ENCODE results near the gene DVL2. TPM values are rescaled to one million over a fixed set of nuclear protein-coding genes. Genes with fewer than 3 reads are reported as not detected.
A peak's percentile ranks its signal among the peaks of the same experiment; 100 is the strongest.

Gene DVL2
- total RNA-seq, 1 experiment from 2014 or later, result 34.9 TPM

DNA sequence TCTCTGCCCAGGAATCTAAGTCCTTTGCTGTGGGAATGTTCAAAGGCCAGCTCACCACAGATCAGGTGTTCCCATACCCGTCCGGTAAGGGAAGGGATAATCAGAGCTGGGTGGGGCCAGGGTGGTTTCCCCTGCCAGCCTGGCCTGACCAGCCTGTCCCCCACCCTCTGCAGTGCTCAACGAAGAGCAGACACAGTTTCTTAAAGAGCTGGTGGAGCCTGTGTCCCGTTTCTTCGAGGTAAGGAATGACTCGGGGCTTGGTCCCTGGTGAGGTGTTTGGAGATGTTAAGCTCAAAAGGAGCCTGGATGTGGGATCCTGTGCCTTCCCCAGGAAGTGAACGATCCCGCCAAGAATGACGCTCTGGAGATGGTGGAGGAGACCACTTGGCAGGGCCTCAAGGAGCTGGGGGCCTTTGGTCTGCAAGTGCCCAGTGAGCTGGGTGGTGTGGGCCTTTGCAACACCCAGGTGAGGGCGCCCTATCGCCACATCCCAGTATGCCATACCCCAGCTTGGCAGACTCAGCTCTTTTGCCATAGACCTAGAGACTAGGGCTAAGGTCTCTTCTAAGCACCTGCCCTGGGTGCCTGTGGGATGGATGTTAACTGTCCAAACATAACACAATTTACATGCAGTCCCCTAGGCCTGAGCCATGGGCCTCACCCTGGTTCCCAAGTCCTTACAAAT, 13.6 kb downstream of the DVL2 start:
- BruUV-seq (replicated peaks), result no TSS peak
- Mint-ChIP-seq H3K4me1 (ENCODE audit: insufficient read depth, unreplicated experiment) (peaks cover 35% of the 10 kb centered on the region), H3K27ac (ENCODE audit: low read depth, unreplicated experiment) (peak overlapping the region; percentile 96), H3K9me3 (ENCODE audit: unreplicated experiment) (no peaks in the 10 kb centered on the region), H3K27me3 (ENCODE audit: insufficient read depth, unreplicated experiment) (no peaks in the 10 kb centered on the region), H3K4me3 (ENCODE audit: unreplicated experiment) (peak overlapping the region; percentile 86), H3K36me3 (ENCODE audit: insufficient read depth, unreplicated experiment) (peaks cover 58% of the 10 kb centered on the region)
- peak; percentile 70 for DNase-seq (ENCODE audit: unreplicated experiment)
- ChIA-PET CTCF (interaction anchor here (0.6 to 2.0 kb wide), 6 partner anchors 11 to 76 kb away, joined by 3 to 9 read pairs (median 4); partner anchors contain the start of genes DVL2, PHF23 and SLC2A4), POLR2A (interaction anchor here (0.6 to 9.0 kb wide), 17 partner anchors 16 to 668 kb away, joined by 3 to 278 read pairs (median 6); partner anchors contain the start of genes CTDNEP1, DVL2, GABARAP and MPDU1)
- TF ChIP-seq CTCF (IDR thresholded peaks at IDR 0.05; ENCODE audit: unreplicated experiment), result peak; percentile 63
- intact Hi-C loops (cut with micrococcal nuclease), result loop anchor here (1.0 kb wide), 1 partner anchor 76 kb away; no protein-coding TSS in a partner anchor

DNA sequence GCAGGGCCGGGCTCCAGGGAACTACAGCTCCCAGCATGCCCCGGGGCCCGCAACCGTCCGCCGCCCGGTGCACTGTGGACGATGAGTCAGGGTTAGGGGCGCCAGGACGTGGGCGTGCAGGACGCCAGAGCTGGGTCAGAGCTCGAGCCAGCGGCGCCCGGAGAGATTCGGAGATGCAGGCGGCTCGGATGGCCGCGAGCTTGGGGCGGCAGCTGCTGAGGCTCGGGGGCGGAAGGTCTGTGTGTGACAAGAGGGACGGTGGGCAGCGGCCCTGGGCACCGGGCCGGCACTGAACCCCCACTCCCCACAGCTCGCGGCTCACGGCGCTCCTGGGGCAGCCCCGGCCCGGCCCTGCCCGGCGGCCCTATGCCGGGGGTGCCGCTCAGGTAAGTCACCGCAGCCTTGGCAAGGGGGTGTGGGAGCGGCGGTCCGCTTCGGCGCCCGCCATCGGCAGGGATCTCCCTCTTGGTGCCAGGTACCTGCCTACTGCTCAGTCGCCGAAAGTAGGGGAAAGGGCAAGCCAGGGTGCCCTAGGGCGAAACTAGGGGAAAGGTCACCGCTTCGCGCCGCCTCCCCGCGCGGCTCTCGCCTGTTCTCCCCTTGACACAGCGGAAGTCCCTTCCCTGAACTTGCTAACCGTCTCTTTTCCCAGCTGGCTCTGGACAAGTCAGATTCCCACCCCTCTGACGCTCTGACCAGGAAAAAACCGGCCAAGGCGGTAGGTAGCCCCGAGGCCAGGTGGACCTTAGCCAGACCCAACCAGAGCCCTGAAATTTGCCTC, 14.3 kb downstream of the DVL2 start, which contains the start of the genes ACADVL and DLG4:
ACADVL (plus strand) TSS at position 127 of the 781 bp plus-strand sequence; CDS start at position 174, 47 bp downstream.
DLG4 (minus strand) TSS at position 25 of the 781 bp plus-strand sequence.
- intact Hi-C loops (cut with micrococcal nuclease), result no loop called here
- Mint-ChIP-seq H3K27ac (ENCODE audit: low read depth, unreplicated experiment) (peak within 1 kb of the TSS; percentile 96), H3K4me3 (ENCODE audit: unreplicated experiment) (peak within 1 kb of the TSS; percentile 86), H3K9me3 (ENCODE audit: unreplicated experiment) (no peaks in the 10 kb centered on the region), H3K36me3 (ENCODE audit: insufficient read depth, unreplicated experiment) (peaks cover 56% of the 10 kb centered on the region), H3K4me1 (ENCODE audit: insufficient read depth, unreplicated experiment) (peaks cover 37% of the 10 kb centered on the region), H3K27me3 (ENCODE audit: insufficient read depth, unreplicated experiment) (no peaks in the 10 kb centered on the region)
- peak; percentile 94 for DNase-seq (ENCODE audit: unreplicated experiment)
- ChIA-PET CTCF (interaction anchor here (0.8 to 2.0 kb wide), 4 partner anchors 13 to 77 kb away, joined by 3 to 9 read pairs (median 4); partner anchors contain the start of genes DVL2 and SLC2A4), POLR2A (interaction anchor here (0.6 to 9.0 kb wide), 21 partner anchors 10 to 668 kb away, joined by 3 to 278 read pairs (median 6); partner anchors contain the start of genes CTDNEP1, DVL2, GABARAP and MPDU1)
- TF ChIP-seq CTCF (IDR thresholded peaks at IDR 0.05; ENCODE audit: unreplicated experiment), result no peak
- no TSS peak for BruUV-seq (replicated peaks)

GRCh38 chr17:7219229-7219811, 15.0 kb downstream of the DVL2 start:
- H3K9me3 Mint-ChIP-seq (ENCODE audit: unreplicated experiment), result no peaks in the 10 kb centered on the region
- H3K4me3 Mint-ChIP-seq (ENCODE audit: unreplicated experiment), result peak overlapping the region; percentile 86
- BruUV-seq (replicated peaks), result no TSS peak
- POLR2A ChIA-PET, result interaction anchor here (0.7 to 9.0 kb wide), 14 partner anchors 9 to 467 kb away, joined by 3 to 278 read pairs (median 6); partner anchors contain the start of genes DVL2, GABARAP, NEURL4 and PHF23
- TF ChIP-seq CTCF (IDR thresholded peaks at IDR 0.05; ENCODE audit: unreplicated experiment), result no peak
- intact Hi-C loops (cut with micrococcal nuclease), result no loop called here
- H3K36me3 Mint-ChIP-seq (ENCODE audit: insufficient read depth, unreplicated experiment), result peaks cover 55% of the 10 kb centered on the region
- no peaks in the 10 kb centered on the region for H3K27me3 Mint-ChIP-seq (ENCODE audit: insufficient read depth, unreplicated experiment)
- H3K4me1 Mint-ChIP-seq (ENCODE audit: insufficient read depth, unreplicated experiment), result peaks cover 44% of the 10 kb centered on the region
- peak overlapping the region; percentile 96 for H3K27ac Mint-ChIP-seq (ENCODE audit: low read depth, unreplicated experiment)
- CTCF ChIA-PET, result interaction anchor here (1.1 to 2.0 kb wide), 2 partner anchors 15 to 82 kb away, joined by 4 to 9 read pairs; partner anchors contain the start of gene DVL2
- no peak for DNase-seq (ENCODE audit: unreplicated experiment)
